ENCODE data around the gene PCYOX1L. TPM values are rescaled to one million over a fixed set of nuclear protein-coding genes. Genes with fewer than 3 reads are reported as not detected.

The PCYOX1L gene
- polyA plus RNA-seq, 1 experiment, result 12.8 TPM

DNA sequence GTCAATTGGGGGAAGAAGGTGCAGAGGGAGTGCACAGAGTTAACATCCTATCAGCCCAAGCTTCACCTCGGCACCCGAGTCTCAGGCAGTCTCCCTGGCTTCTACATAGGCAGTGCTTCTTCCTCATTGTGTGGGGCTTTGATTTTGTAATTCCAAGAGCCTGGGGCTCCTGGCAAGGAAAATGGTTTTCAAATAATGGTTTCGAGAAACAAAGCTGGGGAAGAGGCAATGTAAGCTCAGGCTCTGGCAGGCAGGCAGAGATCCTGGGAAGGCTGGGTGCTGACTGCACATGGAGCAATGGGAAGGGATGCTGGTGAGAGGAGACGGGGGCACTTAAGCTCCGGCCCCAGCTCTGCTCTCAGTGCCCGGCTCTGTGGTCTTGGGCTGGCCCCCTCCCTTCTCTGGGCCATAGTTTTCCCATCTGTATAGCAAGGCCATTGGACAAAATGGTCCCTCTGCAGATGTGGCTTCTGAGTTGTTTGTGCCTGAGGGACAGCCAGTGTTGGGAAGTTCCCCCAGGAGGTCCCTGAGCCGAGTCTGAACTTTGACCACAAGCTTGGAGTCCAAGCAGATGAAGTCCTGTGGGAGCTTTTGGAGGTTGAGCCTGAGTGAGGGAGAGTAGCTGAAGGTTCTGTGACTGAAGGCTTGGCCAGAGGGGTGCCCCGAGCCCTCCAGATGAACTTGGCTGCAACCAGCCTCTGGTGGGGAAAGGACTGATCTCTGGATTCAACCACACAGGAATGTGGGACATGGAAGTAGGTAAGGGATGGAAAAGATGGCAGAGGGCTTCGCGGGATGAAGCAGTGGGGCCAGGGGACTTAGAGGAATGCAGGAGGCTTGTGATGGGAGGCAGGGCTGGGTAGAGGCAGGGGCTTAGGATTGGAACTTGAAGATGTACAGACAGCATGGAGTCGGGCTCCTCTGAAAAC is 49.7 kb downstream of the PCYOX1L start:
- POLR2A ChIA-PET, result interaction anchor here (1.0 to 3.3 kb wide), 7 partner anchors 8 to 87 kb away, joined by 3 to 27 read pairs (median 5); no protein-coding TSS in a partner anchor

DNA sequence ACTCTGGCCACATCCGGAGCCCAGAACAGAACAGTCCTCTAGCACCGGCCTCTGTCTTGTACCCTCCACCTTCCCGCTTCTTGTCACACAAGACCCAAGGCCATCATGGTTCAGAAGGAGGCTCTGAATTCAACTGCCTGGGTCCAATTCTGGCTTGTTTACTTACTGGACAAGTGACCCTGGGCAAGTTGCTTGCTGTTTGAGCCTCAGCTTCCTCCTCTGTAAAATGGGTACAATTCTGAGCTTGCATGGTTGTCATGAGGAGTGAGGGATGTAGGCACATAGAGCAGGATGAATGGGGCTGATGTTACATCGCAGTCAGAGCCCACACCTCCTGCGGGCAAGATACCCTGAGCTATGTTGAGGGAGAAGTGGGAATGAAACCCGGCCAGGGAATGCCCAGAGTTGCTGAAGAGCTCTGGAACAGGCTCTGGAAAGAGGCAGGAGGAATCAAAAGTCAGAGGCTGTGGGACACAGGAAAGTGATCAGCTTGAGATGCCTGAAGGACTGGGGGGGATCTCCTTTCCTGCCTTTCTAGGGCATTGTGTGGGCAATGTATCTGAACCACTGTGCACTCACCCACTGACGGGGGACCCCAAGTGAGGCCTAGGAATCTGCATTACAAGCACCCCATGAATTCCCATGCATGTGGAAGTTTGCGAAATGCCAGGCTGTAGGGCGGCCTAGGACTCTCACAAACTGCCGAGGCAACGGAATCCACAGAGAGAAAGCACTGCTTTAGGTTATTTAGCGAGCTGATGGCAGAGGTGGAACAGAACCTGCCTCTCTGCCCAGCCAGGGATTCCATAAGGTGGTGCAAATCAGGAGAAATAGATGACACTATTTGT is 50.6 kb downstream of the PCYOX1L start:
- no peak for DNase-seq (ENCODE audit: low read depth)
- no peaks in the 10 kb centered on the region for H3K27me3 ChIP-seq (ENCODE audit: control insufficient read depth, insufficient read depth, low read length)
- ChIA-PET POLR2A (interaction anchor here (0.7 to 1.1 kb wide), 2 partner anchors 12 to 25 kb away, joined by 5 to 6 read pairs; no protein-coding TSS in a partner anchor), CTCF (interaction anchor here (0.8 to 4.5 kb wide), 10 partner anchors 11 to 143 kb away, joined by 3 to 30 read pairs (median 4); no protein-coding TSS in a partner anchor)
- peak overlapping the region; percentile 87 for H3K4me3 ChIP-seq (ENCODE audit: low read depth, low read length)
- peaks cover 23% of the 10 kb centered on the region for H3K36me3 ChIP-seq (ENCODE audit: control insufficient read depth, insufficient read depth, low read length)
- TF ChIP-seq, protein P1, sequence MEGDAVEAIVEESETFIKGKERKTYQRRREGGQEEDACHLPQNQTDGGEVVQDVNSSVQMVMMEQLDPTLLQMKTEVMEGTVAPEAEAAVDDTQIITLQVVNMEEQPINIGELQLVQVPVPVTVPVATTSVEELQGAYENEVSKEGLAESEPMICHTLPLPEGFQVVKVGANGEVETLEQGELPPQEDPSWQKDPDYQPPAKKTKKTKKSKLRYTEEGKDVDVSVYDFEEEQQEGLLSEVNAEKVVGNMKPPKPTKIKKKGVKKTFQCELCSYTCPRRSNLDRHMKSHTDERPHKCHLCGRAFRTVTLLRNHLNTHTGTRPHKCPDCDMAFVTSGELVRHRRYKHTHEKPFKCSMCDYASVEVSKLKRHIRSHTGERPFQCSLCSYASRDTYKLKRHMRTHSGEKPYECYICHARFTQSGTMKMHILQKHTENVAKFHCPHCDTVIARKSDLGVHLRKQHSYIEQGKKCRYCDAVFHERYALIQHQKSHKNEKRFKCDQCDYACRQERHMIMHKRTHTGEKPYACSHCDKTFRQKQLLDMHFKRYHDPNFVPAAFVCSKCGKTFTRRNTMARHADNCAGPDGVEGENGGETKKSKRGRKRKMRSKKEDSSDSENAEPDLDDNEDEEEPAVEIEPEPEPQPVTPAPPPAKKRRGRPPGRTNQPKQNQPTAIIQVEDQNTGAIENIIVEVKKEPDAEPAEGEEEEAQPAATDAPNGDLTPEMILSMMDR (IDR thresholded peaks at IDR 0.05; ENCODE audit: insufficient read depth, low read depth, low read length), result no peak

More for the DNA sequence above, 49.7 kb downstream of the PCYOX1L start:
- peaks cover 16% of the 10 kb centered on the region for H3K36me3 ChIP-seq (ENCODE audit: control insufficient read depth, insufficient read depth, low read length)
- CTCF ChIA-PET, result interaction anchor here (0.7 to 4.5 kb wide), 12 partner anchors 9 to 142 kb away, joined by 3 to 30 read pairs (median 4); no protein-coding TSS in a partner anchor
- DNase-seq (ENCODE audit: low read depth), result no peak
- no peaks in the 10 kb centered on the region for H3K27me3 ChIP-seq (ENCODE audit: control insufficient read depth, insufficient read depth, low read length)
- peak overlapping the region; percentile 87 for H3K4me3 ChIP-seq (ENCODE audit: low read depth, low read length)
- TF ChIP-seq, protein P1 (IDR thresholded peaks at IDR 0.05; ENCODE audit: insufficient read depth, low read depth, low read length), result no peak

DNA sequence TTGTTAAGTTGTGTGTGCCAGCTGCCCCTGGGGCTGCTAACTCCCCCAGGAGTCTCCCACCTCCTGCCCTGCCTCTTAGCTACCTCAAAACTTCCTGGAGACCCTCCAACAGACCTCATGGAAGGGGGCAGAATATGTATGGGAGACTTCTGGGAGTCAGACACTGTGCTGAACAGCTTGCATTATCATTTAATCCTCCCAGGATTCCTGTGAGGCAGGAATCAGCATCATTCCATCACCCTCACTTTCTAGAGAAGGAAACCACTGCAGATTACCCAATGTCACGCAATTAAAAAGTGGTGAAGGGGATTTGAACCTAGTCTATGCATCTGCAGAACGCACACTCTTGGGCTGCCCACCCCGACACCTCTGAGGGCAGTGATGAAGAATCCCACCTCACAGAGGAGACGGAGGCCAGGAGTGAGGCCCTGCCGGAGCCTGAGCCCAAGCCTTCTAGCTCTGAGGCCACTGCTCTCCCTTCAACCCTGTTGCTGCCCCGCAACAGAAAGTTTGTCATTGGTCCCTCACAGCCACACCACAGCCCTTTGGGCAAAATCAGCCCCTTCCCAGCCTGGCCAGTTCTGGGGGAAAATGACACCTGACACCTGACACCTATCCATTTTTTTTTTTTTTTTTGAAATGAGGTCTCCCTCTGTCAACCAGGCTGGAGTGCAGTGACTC is 51.6 kb downstream of the PCYOX1L start:
- Histone ChIP-seq H3K4me3 (ENCODE audit: low read depth, low read length) (peak overlapping the region; percentile 87), H3K27me3 (ENCODE audit: control insufficient read depth, insufficient read depth, low read length) (no peaks in the 10 kb centered on the region), H3K36me3 (ENCODE audit: control insufficient read depth, insufficient read depth, low read length) (peaks cover 26% of the 10 kb centered on the region)
- POLR2A ChIA-PET, result no interaction called here
- no peak for DNase-seq (ENCODE audit: low read depth)
- TF ChIP-seq, protein P1 (IDR thresholded peaks at IDR 0.05; ENCODE audit: insufficient read depth, low read depth, low read length), result no peak
- CTCF ChIA-PET, result interaction anchor here (0.7 to 4.3 kb wide), 5 partner anchors 10 to 37 kb away, joined by 3 to 30 read pairs (median 4); no protein-coding TSS in a partner anchor

DNA sequence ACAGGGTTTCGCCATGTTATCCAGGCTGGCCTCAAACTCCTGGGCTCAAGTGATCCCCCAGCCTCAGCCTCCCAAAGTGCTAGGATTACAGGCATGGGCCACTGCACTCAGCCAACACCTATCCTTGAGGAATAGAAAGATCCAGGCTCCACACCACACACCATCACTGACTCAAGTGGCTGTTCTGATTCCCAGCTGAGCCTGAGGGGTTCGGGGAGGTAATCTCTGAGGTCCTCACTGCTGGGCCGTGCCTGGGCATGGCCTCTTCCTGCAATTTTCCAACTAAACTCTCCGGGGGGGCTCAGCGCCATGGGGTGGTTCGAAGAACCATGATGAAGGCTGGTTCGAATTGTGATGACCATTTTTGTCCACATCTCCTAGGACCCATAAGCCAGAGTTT is 52.2 kb downstream of the PCYOX1L start:
- Histone ChIP-seq H3K27me3 (ENCODE audit: control insufficient read depth, insufficient read depth, low read length) (no peaks in the 10 kb centered on the region), H3K36me3 (ENCODE audit: control insufficient read depth, insufficient read depth, low read length) (peaks cover 32% of the 10 kb centered on the region)

More for the DNA sequence above, 52.2 kb downstream of the PCYOX1L start:
- peak overlapping the region; percentile 87 for H3K4me3 ChIP-seq (ENCODE audit: low read depth, low read length)
- no peak for DNase-seq (ENCODE audit: low read depth)
- TF ChIP-seq, protein P1 (IDR thresholded peaks at IDR 0.05; ENCODE audit: insufficient read depth, low read depth, low read length), result no peak
- ChIA-PET POLR2A (no interaction called here), CTCF (interaction anchor here (0.8 to 1.3 kb wide), 3 partner anchors 16 to 38 kb away, joined by 3 read pairs; no protein-coding TSS in a partner anchor)
